ENCODE data around the gene SIPA1L3. TPM values are rescaled to one million over a fixed set of nuclear protein-coding genes. Genes with fewer than 3 reads are reported as not detected.

The SIPA1L3 gene
- total and polyA plus RNA-seq, 2 donors from 2014 or later, result 5.8 to 61.7 TPM

GRCh38 chr19:38190061-38190460 lies 283.1 kb downstream of the SIPA1L3 start:
- TF ChIP-seq CTCF (IDR thresholded peaks at IDR 0.05; ENCODE audit: borderline replicate concordance, extremely low read depth, insufficient read depth), result no peak
- Histone ChIP-seq H3K9me3 (ENCODE audit: control insufficient read depth in 2 of 3, insufficient read depth in 1 of 3, low read length in 3 of 3) (no peaks in the 10 kb centered on the region), H3K4me3 (ENCODE audit: low read length in 3 of 3) (no peak overlapping the region), H3K27me3 (ENCODE audit: control insufficient read depth, insufficient read depth, low read length) (no peaks in the 10 kb centered on the region), H3K4me1 (ENCODE audit: control insufficient read depth in 2 of 3, insufficient read depth in 2 of 3, low read depth in 1 of 3, low read length in 3 of 3) (no peaks in the 10 kb centered on the region), H3K27ac (ENCODE audit: low read depth in 2 of 2, low read length in 2 of 2) (no peak overlapping the region), H3K36me3 (ENCODE audit: control insufficient read depth in 2 of 3, insufficient read depth in 3 of 3, low read length in 3 of 3) (peaks cover 0 to 5% (median 1%) of the 10 kb centered on the region in 3 donors), H3K9ac (ENCODE audit: low read length in 3 of 3) (no peak overlapping the region)
- DNase-seq, result no peak
- intact Hi-C loops (cut with DNase I), result no loop called here
- no peak for FAIRE-seq

DNA sequence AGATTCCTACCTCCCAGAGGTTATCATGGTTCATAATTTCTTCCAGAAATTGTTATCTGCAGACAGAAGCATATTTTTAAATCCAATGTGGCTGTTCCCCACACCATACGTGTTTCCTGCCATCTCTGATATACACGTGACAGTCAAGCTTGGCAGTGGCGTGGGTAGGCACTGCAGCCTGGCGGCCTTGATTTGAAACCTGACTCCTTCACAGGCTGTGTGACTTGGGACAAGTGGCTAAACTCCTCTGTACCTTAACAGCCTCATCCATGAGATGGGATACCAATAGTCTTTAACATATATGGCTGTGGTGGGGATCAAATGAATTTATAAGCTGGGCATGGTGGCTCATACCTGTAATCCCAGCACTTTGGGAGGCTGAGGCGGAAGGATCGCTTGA lies 283.8 kb downstream of the SIPA1L3 start:
- Histone ChIP-seq H3K27me3 (ENCODE audit: control insufficient read depth, insufficient read depth, low read length) (no peaks in the 10 kb centered on the region), H3K27ac (ENCODE audit: low read depth in 2 of 2, low read length in 2 of 2) (no peak overlapping the region), H3K36me3 (ENCODE audit: control insufficient read depth in 2 of 3, insufficient read depth in 3 of 3, low read length in 3 of 3) (peaks cover 0 to 4% (median 0%) of the 10 kb centered on the region in 3 donors), H3K4me3 (ENCODE audit: low read length in 3 of 3) (no peak overlapping the region), H3K4me1 (ENCODE audit: control insufficient read depth in 2 of 3, insufficient read depth in 2 of 3, low read depth in 1 of 3, low read length in 3 of 3) (no peaks in the 10 kb centered on the region), H3K9ac (ENCODE audit: low read length in 3 of 3) (no peak overlapping the region), H3K9me3 (ENCODE audit: control insufficient read depth in 2 of 3, insufficient read depth in 1 of 3, low read length in 3 of 3) (no peaks in the 10 kb centered on the region)
- FAIRE-seq, result no peak
- DNase-seq, result no peak
- intact Hi-C loops (cut with DNase I), result no loop called here
- no peak for TF ChIP-seq CTCF (IDR thresholded peaks at IDR 0.05; ENCODE audit: borderline replicate concordance, extremely low read depth, insufficient read depth)

DNA sequence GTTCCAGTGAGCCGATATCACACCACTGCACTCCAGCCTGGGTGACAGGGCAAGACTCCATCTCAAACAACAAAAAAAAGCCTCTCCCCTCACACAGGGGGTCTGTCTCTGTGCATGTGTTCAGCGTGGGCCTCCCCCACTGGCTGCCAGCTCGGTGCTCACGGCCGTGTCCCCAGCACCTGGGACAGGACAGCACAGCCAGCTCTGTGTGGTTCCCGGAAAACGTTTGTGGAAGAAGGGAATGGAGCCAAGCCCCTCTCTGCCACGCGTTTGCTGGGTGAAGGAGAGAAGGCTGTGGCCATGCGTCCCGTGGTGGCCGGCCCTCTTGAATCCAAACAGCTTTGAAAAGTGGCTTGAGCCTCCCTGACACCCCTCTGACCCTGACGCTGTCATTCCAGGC lies 284.7 kb downstream of the SIPA1L3 start:
- Histone ChIP-seq H3K36me3 (ENCODE audit: control insufficient read depth in 2 of 3, insufficient read depth in 3 of 3, low read length in 3 of 3) (peaks cover 0 to 6% (median 0%) of the 10 kb centered on the region in 3 donors), H3K9me3 (ENCODE audit: control insufficient read depth in 2 of 3, insufficient read depth in 1 of 3, low read length in 3 of 3) (no peaks in the 10 kb centered on the region), H3K4me3 (ENCODE audit: low read length in 3 of 3) (no peak overlapping the region), H3K9ac (ENCODE audit: low read length in 3 of 3) (no peak overlapping the region), H3K27me3 (ENCODE audit: control insufficient read depth, insufficient read depth, low read length) (no peaks in the 10 kb centered on the region), H3K27ac (ENCODE audit: low read depth in 2 of 2, low read length in 2 of 2) (no peak overlapping the region), H3K4me1 (ENCODE audit: control insufficient read depth in 2 of 3, insufficient read depth in 2 of 3, low read depth in 1 of 3, low read length in 3 of 3) (no peaks in the 10 kb centered on the region)
- intact Hi-C loops (cut with DNase I), result no loop called here
- DNase-seq (no peak), FAIRE-seq (no peak)
- TF ChIP-seq CTCF (IDR thresholded peaks at IDR 0.05; ENCODE audit: borderline replicate concordance, extremely low read depth, insufficient read depth), result no peak

DNA sequence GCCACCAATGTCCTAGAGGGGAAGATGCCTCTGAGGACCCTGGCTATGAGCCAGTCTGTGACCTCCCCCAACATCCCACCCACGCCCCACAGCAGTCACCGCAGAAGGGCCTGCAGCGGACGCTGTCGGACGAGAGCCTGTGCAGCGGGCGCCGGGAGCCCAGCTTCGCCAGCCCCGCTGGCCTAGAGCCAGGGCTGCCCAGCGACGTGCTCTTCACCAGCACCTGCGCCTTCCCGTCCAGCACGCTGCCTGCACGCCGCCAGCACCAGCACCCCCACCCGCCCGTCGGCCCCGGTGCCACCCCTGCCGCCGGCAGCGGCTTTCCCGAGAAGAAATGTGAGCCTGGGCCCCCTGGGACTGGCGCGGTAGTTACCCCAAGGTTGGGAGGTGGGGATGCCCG lies 286.4 kb downstream of the SIPA1L3 start:
- no peak overlapping the region for H3K9ac ChIP-seq (ENCODE audit: low read length in 3 of 3)
- no peak overlapping the region for H3K4me3 ChIP-seq (ENCODE audit: low read length in 3 of 3)
- FAIRE-seq (no peak), DNase-seq (no peak)
- no peak for TF ChIP-seq CTCF (IDR thresholded peaks at IDR 0.05; ENCODE audit: borderline replicate concordance, extremely low read depth, insufficient read depth)
- no peaks in the 10 kb centered on the region for H3K9me3 ChIP-seq (ENCODE audit: control insufficient read depth in 2 of 3, insufficient read depth in 1 of 3, low read length in 3 of 3)
- H3K27ac ChIP-seq (ENCODE audit: low read depth in 2 of 2, low read length in 2 of 2), result no peak overlapping the region
- no peaks in the 10 kb centered on the region for H3K27me3 ChIP-seq (ENCODE audit: control insufficient read depth, insufficient read depth, low read length)
- no peaks in the 10 kb centered on the region for H3K4me1 ChIP-seq (ENCODE audit: control insufficient read depth in 2 of 3, insufficient read depth in 2 of 3, low read depth in 1 of 3, low read length in 3 of 3)
- intact Hi-C loops (cut with DNase I), result no loop called here
- peaks cover 0 to 8% (median 0%) of the 10 kb centered on the region in 3 donors for H3K36me3 ChIP-seq (ENCODE audit: control insufficient read depth in 2 of 3, insufficient read depth in 3 of 3, low read length in 3 of 3)
